HL-60 (cell line): Measurements from ENCODE around the gene MORN2.

Source experiments
- POLR2AphosphoS5 ChIP-seq: IDR thresholded peaks from 2 replicates; pipeline ENCODE4 v1.6.1; 2012; ENCODE audit warnings: low read depth
- TF ChIP-seq, protein P1 (sequence below): IDR thresholded peaks from one replicate; pipeline ENCODE4 v1.5.1; 2011; ENCODE audit warnings: low read length, control low read depth, inconsistent platforms; ENCODE audit not compliant: insufficient read depth

DNA sequence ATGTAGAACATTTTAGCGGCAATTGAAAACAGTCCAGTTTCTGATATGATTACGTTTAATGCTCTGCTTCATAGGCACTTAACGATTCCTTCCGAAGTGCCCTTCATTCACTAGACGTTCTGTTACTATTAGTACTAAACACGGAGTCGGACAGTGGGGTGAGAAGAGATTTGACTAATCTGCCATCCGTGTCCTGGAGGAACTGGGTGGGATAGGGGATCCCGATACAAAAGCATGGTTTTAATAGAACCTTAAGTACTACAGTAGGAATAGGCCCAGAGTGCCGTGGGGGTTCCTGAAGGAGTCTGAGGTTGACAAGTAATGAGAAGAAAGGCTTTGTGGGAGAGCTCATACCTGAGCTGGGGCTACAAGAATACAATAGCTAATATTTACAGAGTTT lies 631 bp downstream of the MORN2 start:
- no peak for TF ChIP-seq POLR2AphosphoS5
- TF ChIP-seq, protein P1, sequence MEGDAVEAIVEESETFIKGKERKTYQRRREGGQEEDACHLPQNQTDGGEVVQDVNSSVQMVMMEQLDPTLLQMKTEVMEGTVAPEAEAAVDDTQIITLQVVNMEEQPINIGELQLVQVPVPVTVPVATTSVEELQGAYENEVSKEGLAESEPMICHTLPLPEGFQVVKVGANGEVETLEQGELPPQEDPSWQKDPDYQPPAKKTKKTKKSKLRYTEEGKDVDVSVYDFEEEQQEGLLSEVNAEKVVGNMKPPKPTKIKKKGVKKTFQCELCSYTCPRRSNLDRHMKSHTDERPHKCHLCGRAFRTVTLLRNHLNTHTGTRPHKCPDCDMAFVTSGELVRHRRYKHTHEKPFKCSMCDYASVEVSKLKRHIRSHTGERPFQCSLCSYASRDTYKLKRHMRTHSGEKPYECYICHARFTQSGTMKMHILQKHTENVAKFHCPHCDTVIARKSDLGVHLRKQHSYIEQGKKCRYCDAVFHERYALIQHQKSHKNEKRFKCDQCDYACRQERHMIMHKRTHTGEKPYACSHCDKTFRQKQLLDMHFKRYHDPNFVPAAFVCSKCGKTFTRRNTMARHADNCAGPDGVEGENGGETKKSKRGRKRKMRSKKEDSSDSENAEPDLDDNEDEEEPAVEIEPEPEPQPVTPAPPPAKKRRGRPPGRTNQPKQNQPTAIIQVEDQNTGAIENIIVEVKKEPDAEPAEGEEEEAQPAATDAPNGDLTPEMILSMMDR: no peak
